ENCODE measurements around the gene SUPT3H.

The SUPT3H gene

DNA sequence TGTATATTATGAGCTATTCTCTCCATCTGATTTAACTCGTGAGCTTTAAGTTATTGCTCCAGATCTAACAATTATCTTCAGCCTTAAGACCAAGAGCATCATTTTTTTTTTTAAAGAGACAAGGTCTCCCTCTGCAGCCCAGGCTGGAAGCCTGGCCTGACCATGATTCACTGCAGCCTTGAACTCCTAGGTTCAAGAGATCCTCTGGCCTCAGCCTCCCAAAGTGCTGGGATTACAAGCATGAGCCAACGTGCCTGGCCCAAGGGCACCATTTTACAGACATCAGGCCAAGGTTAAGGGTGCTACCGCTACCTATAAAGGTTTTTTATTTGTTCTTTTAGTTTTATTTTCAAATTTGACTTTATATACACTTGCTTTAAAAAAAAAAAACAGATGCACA is 2.3 kb downstream of the SUPT3H start:
- TF ChIP-seq POLR2AphosphoS5 (IDR thresholded peaks at IDR 0.05; ENCODE audit: low read depth, low read length) (no peak), POU2F2 (IDR thresholded peaks at IDR 0.05; ENCODE audit: low read depth, low read length) (no peak), POLR2A (IDR thresholded peaks at IDR 0.05; ENCODE audit: low read depth, low read length) (no peak), PAX5 (IDR thresholded peaks at IDR 0.05; ENCODE audit: insufficient read depth, low read length, severe bottlenecking) (no peak), TAF1 (IDR thresholded peaks at IDR 0.05; ENCODE audit: low read depth, low read length) (no peak), SPI1 (IDR thresholded peaks at IDR 0.05; ENCODE audit: low read depth, low read length) (no peak)
- DNase-seq (ENCODE audit: insufficient read length, low spot score) (no peak), FAIRE-seq (no peak)

DNA sequence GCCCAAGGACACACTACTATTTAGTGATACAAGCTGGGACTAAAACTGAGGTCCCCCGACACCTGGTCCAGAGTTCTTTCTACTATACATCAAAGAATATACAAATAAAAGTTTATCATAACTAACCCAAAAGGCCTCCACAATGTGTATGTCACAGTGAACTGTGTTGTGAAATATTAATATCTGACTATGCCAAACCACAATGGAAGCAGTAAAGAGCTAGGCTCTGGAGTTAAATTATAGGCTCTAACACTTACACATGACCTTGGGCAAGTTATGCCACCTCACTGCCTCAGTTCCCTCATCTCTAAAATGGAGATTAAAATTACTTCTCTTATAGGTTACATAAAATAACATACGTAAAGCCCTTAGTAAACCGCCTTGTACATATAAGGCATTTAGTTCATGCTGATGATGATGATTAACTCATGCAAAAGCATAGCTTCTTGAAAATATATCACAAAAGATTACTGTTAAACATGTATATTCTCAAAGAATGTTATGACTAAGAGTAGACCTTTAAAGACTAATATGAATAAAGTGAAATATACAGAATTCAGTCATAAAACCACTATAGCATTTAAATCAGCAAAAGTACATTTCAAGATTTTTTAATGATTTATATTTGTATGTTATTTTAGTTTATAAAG is 5.7 kb downstream of the SUPT3H start:
- DNase-seq (ENCODE audit: insufficient read length, low spot score): no peak
- FAIRE-seq: no peak
- TF ChIP-seq PAX5 (IDR thresholded peaks at IDR 0.05; ENCODE audit: insufficient read depth, low read length, severe bottlenecking) (no peak), SPI1 (IDR thresholded peaks at IDR 0.05; ENCODE audit: low read depth, low read length) (no peak)

DNA sequence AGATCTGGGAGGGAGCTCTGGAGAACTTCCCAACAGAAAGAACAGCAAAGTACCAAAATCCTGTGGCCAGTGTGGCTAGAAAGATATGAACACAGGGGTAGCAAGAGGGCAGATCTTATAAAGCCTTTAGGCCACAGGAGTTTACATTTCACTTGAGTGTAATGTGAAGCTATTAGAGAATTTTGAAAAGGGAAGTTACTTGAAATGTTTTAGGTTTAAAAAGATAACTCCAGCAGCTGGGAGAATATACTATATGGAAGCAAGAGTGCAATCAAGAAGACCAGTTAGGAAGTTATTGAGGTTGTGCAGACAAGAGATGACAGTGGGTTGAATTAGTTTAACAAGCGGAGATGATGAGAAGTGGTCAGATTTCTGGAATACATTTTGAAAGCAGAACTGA is 7.9 kb downstream of the SUPT3H start:
- TF ChIP-seq PAX5 (IDR thresholded peaks at IDR 0.05; ENCODE audit: insufficient read depth, low read length, severe bottlenecking) (no peak), POLR2A (IDR thresholded peaks at IDR 0.05; ENCODE audit: low read depth, low read length) (no peak), SPI1 (IDR thresholded peaks at IDR 0.05; ENCODE audit: low read depth, low read length) (no peak), POU2F2 (IDR thresholded peaks at IDR 0.05; ENCODE audit: low read depth, low read length) (no peak), POLR2AphosphoS5 (IDR thresholded peaks at IDR 0.05; ENCODE audit: low read depth, low read length) (no peak), TAF1 (IDR thresholded peaks at IDR 0.05; ENCODE audit: low read depth, low read length) (no peak)
- no peak for DNase-seq (ENCODE audit: insufficient read length, low spot score)
- no peak for FAIRE-seq

DNA sequence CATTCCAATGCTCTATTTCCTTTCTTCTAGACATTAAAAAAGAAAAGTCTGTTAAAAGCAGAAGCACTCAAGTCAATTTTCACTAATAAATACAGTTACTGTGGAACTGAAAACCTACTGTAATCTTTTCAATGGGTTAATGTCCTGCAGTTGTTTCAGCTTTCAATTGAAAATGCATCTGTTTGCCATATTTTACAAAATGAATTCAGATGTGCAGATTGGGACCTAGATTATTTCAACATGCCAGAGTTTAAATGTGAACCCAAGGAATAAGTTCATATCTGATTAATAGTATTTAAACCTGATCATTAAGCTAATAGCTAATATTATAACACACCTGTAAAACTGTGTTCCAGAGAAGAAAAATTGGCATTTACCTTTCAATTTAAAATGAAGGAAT is 9.7 kb downstream of the SUPT3H start:
- FAIRE-seq: no peak
- no peak for TF ChIP-seq POLR2AphosphoS5 (IDR thresholded peaks at IDR 0.05; ENCODE audit: low read depth, low read length)
- TF ChIP-seq POU2F2 (IDR thresholded peaks at IDR 0.05; ENCODE audit: low read depth, low read length): no peak
- no peak for TF ChIP-seq POLR2A (IDR thresholded peaks at IDR 0.05; ENCODE audit: low read depth, low read length)
- no peak for TF ChIP-seq PAX5 (IDR thresholded peaks at IDR 0.05; ENCODE audit: insufficient read depth, low read length, severe bottlenecking)
- no peak for TF ChIP-seq SPI1 (IDR thresholded peaks at IDR 0.05; ENCODE audit: low read depth, low read length)
- TF ChIP-seq TAF1 (IDR thresholded peaks at IDR 0.05; ENCODE audit: low read depth, low read length): no peak
- no peak for DNase-seq (ENCODE audit: insufficient read length, low spot score)

DNA sequence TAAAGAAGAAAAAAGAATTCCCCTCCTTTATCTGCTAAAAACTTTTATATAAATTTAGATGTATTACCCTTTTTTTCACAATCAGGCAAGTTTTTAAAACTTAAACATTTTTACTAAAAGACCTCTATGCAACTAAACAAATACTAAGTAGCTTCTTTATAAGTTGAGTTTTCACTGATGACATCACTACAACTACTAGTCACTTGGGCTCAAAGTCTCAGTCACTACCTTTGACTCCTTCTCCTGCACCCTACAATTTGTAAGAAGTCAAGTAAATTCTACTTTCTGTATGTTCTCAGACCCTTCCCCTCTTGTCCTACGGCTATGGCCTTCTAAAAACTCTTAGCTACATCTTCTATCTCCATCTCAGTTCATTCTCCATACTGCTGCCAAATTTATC is 11.2 kb downstream of the SUPT3H start:
- TF ChIP-seq TAF1 (IDR thresholded peaks at IDR 0.05; ENCODE audit: low read depth, low read length) (no peak), POLR2A (IDR thresholded peaks at IDR 0.05; ENCODE audit: low read depth, low read length) (no peak), PAX5 (IDR thresholded peaks at IDR 0.05; ENCODE audit: insufficient read depth, low read length, severe bottlenecking) (no peak), POU2F2 (IDR thresholded peaks at IDR 0.05; ENCODE audit: low read depth, low read length) (no peak), POLR2AphosphoS5 (IDR thresholded peaks at IDR 0.05; ENCODE audit: low read depth, low read length) (no peak), SPI1 (IDR thresholded peaks at IDR 0.05; ENCODE audit: low read depth, low read length) (no peak)
- no peak for FAIRE-seq
- no peak for DNase-seq (ENCODE audit: insufficient read length, low spot score)

DNA sequence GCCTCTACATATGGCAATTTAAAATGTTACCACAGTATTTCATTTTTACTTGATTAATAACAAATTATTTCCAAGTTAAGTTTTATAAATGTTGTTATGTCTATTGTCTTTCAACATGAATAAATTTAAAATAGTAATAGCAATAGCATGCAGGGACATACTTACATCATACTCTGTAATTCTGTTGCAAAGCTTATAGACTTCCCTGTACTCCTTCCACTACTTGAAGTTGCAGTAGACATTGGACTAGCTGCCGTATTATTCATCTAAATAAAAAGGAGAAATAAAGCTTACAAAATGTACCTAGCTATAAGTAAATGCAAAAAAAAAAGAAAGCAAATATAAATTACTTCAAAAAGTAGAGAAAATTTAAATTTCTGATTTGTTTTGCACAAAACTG is 12.7 kb downstream of the SUPT3H start:
- DNase-seq (ENCODE audit: insufficient read length, low spot score) (no peak), FAIRE-seq (no peak)
- no peak for TF ChIP-seq POLR2A (IDR thresholded peaks at IDR 0.05; ENCODE audit: low read depth, low read length)
- no peak for TF ChIP-seq POLR2AphosphoS5 (IDR thresholded peaks at IDR 0.05; ENCODE audit: low read depth, low read length)
- no peak for TF ChIP-seq SPI1 (IDR thresholded peaks at IDR 0.05; ENCODE audit: low read depth, low read length)
- TF ChIP-seq PAX5 (IDR thresholded peaks at IDR 0.05; ENCODE audit: insufficient read depth, low read length, severe bottlenecking): no peak
- TF ChIP-seq TAF1 (IDR thresholded peaks at IDR 0.05; ENCODE audit: low read depth, low read length): no peak
- no peak for TF ChIP-seq POU2F2 (IDR thresholded peaks at IDR 0.05; ENCODE audit: low read depth, low read length)

DNA sequence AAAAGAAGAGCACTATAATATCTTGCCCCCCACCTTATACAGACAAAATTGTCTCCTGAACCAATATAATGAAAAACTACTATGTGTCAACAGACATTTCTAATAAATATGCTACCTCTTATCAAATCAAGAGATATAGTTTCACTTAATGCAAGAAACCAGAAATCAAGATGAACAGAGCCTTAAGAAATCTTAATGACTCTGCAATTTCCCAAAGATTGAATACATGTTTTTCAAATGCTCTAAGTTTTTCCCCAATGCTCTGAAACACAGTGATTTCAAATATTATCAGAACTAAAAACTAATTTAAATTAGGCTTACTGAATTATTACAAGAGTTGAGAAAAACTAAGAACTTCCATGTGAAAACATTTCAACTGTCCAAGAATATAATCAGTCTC is 13.3 kb downstream of the SUPT3H start:
- FAIRE-seq: no peak
- TF ChIP-seq SPI1 (IDR thresholded peaks at IDR 0.05; ENCODE audit: low read depth, low read length) (no peak), POLR2AphosphoS5 (IDR thresholded peaks at IDR 0.05; ENCODE audit: low read depth, low read length) (no peak), PAX5 (IDR thresholded peaks at IDR 0.05; ENCODE audit: insufficient read depth, low read length, severe bottlenecking) (no peak), POLR2A (IDR thresholded peaks at IDR 0.05; ENCODE audit: low read depth, low read length) (no peak), POU2F2 (IDR thresholded peaks at IDR 0.05; ENCODE audit: low read depth, low read length) (no peak), TAF1 (IDR thresholded peaks at IDR 0.05; ENCODE audit: low read depth, low read length) (no peak)
- no peak for DNase-seq (ENCODE audit: insufficient read length, low spot score)

DNA sequence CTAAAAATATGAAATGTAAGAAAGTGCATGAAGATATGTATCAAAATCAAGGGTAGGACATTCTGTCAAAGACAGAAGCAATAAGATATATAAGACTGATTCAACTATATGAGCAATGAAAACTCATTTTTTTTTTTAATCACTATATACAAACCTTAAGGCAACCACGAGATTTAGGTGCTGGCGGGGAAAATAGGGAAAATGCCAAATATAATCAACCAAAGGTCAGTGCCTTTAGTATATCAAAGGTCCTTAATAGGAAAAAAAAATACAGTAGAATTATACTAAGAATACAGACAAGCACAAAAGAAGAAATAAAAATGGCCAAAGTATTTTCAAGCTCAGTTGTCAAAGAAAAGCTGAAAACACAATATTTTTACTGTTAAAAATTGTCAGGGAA is 24.1 kb downstream of the SUPT3H start:
- DNase-seq (ENCODE audit: insufficient read length, low spot score) (no peak), FAIRE-seq (no peak)
- TF ChIP-seq POU2F2 (IDR thresholded peaks at IDR 0.05; ENCODE audit: low read depth, low read length): no peak
- TF ChIP-seq POLR2A (IDR thresholded peaks at IDR 0.05; ENCODE audit: low read depth, low read length): no peak
- TF ChIP-seq POLR2AphosphoS5 (IDR thresholded peaks at IDR 0.05; ENCODE audit: low read depth, low read length): no peak
- TF ChIP-seq TAF1 (IDR thresholded peaks at IDR 0.05; ENCODE audit: low read depth, low read length): no peak
- no peak for TF ChIP-seq SPI1 (IDR thresholded peaks at IDR 0.05; ENCODE audit: low read depth, low read length)
- no peak for TF ChIP-seq PAX5 (IDR thresholded peaks at IDR 0.05; ENCODE audit: insufficient read depth, low read length, severe bottlenecking)

DNA sequence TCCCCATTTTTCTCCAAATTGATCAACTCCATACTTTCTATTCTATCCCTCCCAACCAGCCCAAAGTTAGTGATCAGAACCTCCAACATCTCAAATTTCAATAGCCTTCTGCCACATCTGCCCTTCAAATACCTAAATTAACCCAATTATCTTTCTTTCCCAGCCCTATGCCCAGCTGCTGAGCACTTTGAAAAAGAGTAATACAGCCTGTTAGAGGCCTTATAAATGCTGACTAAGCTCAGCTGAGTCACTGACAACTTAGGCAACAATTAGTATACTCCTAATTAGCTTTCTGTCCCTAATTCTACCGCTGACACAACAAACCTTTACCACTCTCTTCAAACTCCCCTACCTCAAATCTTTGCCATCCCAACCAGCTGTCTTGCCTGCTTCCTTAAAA is 26.1 kb downstream of the SUPT3H start:
- no peak for FAIRE-seq
- no peak for TF ChIP-seq SPI1 (IDR thresholded peaks at IDR 0.05; ENCODE audit: low read depth, low read length)
- no peak for DNase-seq (ENCODE audit: insufficient read length, low spot score)

DNA sequence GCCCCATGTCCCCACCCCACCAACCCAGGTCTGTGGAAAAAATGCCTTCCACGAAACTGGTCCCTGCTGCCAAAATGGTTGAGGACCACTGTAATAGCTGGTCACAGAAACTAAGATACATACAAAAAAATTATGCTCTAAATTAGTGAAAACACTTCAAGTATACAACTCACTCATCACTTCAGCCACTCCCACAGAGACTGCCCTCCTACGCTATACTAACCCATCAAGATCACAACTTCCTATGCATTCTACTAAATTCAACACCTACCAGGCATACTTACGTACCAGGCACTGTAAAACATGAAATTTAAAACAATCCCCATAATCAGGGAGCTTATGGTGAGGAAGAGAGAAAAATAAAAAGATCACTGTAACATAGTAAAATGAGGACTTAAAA is 26.7 kb downstream of the SUPT3H start:
- no peak for FAIRE-seq
- DNase-seq (ENCODE audit: insufficient read length, low spot score): no peak
- no peak for TF ChIP-seq POLR2AphosphoS5 (IDR thresholded peaks at IDR 0.05; ENCODE audit: low read depth, low read length)
- no peak for TF ChIP-seq TAF1 (IDR thresholded peaks at IDR 0.05; ENCODE audit: low read depth, low read length)
- TF ChIP-seq POU2F2 (IDR thresholded peaks at IDR 0.05; ENCODE audit: low read depth, low read length): no peak
- TF ChIP-seq SPI1 (IDR thresholded peaks at IDR 0.05; ENCODE audit: low read depth, low read length): no peak
- TF ChIP-seq PAX5 (IDR thresholded peaks at IDR 0.05; ENCODE audit: insufficient read depth, low read length, severe bottlenecking): no peak
- TF ChIP-seq POLR2A (IDR thresholded peaks at IDR 0.05; ENCODE audit: low read depth, low read length): no peak
